GM19025 (cell line): ENCODE data around the gene TEX29.

Experiments used
- ATAC-seq: cut with Tn5 transposase; IDR thresholded peaks from one replicate; pipeline ENCODE4 v1.9.1; 2021; ENCODE audit warnings: mild to moderate bottlenecking, low read depth, moderate library complexity; ENCODE audit not compliant: unreplicated experiment

TEX29 gene

DNA sequence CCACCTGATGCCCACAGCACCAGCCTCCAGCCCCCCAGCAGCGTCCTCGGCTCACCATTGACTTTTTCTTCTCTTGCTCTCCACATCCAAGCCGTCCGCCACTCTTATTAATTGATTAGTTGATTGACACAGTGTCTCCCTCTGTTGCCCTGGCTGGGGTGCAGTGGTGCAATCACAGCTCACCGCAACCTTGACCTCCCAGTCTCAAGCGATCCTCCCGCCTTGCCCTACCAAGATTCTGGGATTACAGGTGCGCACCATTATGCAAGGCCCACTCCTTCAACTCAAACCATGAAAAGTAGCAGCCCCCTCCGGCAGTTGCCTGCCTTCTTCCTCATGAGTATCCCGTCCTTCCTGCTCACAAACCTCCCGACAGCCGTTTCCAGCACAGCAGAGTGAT is 921 bp upstream of the TEX29 start:
- no peak for ATAC-seq

DNA sequence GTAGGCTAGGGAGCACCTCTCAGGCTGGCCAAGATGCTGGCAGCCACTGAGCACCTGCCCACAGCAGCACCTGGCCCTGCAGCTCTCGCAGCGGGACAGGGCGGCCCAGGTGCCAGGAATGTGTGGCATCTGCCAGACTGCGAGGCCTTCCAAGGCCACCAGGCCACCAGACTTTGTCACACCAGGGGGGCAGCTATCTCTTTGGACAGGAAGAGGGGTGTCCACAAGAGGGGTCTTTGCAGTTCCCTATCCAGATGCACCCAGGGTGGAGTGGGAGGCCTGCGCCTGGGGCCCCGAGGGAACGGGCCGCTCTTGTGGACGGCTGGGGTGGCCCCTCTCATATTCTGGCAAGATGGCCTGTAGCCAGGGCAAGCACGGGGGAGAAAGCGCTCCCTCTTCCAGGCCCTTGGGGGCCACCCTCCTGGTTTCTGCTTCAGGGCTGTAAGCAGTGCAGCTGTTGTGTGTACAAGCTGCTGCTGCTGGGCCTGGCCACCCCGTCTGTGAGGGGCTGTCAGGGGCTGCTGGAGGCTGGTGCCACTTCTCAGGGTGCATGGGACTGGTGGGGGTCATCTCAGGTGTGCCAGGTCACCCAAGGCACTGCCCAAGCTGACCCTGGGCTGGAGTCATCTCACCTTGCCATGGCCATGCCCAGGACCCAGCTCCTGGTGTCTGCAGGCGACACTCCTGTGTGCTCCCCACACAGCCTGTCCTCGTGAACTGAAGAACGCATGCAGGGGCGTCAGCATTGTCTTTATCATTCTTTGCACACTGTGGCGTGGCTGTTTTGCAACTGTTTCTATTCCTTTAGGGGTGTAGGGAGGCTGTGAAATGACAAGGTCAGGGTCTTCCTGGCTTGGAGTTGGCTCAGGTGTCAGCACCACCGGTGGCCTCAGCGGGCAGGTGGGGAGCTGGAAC is 1.8 kb downstream of the TEX29 start:
- ATAC-seq = no peak

DNA sequence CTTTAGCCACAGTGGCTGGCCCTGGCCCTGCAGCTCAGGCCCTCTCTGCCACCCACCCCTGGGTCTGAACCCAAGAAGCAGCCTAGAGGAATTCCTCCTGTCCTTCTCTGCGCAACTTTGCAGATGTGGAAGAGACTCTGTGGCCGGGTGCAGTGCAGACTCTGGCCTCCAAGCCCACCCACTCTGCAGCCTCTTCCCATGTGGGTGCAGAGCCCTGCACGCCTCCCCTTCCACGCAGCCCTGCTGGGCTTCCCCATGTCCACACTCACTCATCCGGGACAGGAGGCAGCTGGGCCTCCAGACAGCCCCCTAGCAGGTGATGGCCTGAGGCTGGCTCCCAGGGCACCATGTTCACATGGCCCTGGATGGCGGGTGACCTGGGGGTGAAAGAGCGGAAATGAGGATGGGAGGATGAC is 2.5 kb downstream of the TEX29 start:
- ATAC-seq = no peak

DNA sequence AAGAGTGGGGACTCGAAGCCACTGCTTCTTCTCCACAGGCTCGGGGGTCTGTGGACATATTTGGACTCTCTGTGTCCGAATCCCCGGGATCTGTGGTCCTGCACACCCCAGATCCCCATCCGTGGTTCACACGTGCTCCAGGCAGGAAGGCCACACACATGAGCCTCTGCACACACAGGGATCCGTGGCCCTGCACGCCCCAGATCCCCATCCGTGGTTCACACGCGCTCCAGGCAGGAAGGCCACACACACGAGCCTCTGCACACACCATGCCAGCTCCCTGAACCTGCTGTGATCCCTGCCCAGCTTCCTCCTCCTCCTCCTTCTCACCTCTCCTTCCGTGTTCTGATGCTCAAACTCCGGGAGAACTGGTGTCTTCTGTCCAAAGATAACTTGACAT is 3.1 kb downstream of the TEX29 start:
- ATAC-seq = no peak

DNA sequence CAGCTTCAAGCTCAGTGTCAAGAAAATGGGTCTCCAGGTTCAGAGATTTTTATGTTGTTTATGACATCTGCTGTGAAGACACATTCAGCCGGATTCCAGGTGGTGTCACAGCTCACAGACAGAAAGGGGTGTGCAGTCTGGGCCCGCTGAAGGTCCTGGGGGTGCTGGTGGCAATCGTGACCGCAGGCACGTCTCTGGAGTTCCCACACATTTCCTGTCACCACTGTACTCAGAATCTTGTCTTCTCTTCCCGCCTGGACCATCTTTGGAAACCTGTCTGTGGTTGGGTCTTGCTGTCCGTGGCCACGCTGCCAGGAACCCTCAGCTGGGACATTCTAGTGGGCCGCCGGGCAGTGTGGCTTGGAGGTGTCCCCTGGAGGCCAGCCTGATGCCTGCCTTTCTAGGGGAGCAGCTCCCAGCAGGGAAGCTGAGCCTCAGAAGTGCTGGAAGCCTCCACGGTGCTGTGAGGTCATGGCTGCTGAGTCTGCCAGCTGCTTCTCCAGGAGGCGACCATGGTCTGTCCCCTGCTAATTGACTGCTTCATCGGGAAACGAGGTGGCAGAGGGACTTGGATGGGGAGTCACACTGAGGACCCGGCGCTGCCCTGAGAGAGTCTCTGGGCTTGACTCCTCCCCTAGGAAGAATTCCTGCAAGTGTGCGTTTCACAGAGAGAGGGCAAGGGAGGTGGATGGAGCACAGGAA is 3.7 kb downstream of the TEX29 start:
- no peak for ATAC-seq

DNA sequence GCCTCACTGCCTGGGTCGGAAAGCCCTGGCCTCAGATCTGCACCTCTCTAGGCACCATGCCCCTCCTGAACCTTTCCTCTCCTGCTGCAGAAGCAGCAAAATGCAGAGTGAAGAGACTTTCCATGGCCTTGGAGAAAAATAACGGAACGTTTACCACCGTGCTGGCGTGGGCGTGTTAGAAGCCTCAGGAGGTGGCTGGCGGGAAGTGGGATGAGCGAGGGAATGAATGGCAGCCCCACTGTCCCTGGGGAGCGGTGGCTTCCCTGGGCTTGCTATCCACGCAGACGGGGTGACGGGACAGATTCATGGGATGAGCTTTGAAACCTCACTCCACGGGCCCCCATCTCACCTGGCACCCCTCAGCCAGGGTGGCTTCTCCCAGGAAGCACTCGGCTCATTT is 4.3 kb downstream of the TEX29 start:
- no peak for ATAC-seq

DNA sequence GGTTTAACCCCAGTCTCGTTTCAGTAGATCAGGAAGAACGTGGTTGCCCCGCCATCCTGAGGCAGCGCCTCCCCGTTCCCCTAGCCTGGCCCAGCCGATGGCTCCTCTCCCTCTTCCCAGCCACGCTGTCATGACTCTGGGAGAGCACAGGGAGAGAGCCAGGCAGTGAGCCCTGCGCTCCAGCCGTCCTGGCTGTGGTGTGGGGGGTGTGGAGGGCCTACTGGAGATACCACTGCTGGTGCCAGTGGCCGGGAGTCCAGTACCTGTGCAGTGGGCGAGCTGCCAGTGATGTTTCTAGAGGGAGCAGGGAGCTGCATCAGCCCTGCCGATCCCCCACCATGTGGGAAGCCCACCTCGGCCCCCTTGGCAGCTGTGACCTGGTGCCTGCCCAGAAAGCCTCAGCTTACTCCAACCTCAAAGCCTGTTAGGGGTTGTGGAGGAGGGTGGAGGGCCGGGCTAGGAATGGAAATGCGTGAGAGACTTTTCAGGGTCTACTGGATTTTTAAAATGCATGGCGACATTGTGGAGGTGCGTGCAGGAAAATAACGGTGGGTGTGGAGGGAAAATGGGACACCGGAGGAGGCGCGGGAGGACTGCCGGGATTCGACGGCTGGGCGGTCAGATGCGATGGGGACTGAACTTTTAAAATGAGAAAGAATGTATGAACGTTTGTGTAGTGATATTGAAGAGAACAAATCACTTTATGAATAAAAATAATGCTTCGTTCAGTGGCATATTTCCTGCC is 4.9 kb downstream of the TEX29 start:
- no peak for ATAC-seq

DNA sequence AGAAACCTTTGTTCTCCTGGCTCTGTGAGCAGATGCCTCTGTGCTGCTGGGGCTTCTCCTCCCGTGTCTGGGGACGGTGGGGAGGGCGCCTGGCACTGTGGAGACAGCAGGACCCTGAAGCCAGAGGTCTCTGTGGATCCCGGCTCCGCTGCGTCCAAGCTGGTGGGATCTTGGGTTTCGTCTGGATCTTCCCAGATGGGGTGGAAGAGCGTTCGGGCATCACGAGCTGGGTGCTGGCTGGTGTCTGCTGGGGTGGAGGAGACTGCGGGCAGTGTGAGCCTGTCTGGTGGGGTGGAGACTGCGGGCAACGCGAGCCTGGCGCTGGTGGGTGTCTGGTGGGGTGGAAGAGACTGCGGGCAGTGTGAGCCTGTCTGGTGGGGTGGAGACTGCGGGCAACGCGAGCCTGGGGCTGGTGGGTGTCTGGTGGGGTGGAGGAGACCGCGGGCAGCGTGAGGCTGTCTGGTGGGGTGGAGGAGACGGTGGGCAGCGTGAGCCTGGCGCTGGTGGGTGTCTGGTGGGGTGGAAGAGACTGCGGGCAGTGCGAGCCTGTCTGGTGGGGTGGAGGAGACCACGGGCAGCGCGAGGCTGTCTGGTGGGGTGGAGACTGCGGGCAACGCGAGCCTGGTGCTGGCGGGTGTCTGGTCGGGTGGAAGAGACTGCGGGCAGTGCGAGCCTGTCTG is 5.6 kb downstream of the TEX29 start:
- no peak for ATAC-seq

DNA sequence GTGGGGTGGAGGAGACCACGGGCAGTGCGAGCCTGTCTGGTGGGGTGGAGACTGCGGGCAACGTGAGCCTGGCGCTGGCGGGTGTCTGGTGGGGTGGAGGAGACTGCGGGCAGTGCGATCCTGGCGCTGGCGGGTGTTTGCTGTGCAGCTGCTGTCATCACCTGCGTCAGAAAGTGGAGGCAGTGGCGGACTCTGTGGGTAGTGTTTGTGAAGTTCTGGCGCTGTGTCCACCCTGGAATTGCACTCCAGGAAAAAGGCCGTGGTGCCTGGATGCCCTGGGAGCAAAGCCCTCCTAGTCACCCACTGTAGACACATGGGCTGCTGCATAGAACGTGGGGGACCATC is 6.2 kb downstream of the TEX29 start:
- ATAC-seq = no peak

DNA sequence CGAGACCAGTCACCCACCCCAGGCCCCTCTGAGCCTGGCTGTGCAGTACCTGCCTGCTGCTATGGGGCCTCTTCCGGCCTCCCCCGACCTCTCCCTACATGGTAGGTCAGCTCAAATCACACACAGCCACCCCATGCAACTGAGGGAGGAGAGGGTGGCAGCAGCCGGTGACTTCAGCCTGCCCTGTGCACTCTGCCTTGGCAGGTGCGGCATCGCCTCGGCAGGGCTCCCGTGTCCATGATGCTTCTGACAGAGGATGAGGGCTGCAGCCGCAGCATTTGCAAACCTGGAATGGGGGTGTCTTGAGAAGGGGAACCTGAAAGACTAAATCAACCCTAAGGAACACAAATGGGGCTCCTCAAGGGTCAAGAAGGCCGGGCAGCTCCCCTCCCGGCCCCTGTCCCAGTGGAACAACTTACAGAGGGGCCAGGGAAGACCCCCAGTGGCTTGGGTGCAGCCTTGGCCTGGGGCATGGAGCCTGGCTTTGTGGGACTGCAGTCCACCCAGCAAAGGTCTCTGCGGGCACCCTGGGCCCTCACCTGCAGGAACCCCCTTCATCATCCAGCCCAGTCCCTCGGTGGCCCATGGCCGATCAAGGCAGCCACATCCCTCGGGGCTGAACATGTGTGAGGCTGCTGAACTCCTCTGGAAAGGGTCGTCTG is 6.7 kb downstream of the TEX29 start:
- ATAC-seq = no peak

DNA sequence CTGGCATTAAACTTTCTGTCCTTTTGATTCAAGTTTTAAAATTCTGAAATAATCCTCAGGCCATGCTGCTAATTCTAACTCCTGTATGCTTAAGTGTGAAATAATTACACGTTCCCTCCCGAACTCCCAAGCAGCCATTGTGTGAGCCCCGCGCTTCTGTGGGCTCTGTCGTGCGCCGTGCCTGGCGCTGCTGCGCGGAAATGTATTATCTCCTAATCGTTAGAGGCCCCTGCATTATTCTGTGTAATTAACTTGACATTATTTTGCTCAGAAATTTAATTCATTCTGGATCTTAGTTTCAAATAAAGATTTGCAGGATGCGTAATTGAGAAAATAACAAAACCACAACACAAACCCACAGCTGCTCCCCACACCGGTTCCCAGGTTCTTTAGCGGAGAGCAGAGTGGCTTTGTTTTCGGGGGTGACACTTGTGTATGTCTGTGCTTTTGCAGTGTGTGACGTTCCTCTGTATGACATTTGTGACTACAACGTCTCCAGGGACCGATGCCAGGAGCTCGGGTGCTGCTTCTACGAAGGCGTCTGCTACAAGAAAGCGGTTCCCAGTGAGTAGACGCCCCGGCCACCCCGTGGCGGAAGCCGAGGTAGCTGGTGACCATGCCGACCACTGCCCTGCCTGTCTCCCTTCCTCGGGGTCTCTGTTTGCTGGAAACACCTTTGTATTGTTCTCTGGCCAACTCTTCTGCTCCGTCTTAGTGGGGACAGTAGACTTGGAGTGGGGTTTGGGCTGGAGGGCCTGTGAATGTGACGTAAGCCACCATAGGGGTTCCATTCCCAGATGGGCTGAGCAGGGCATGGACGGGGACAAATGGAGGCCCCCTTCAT is 7.5 kb downstream of the TEX29 start:
- no peak for ATAC-seq

DNA sequence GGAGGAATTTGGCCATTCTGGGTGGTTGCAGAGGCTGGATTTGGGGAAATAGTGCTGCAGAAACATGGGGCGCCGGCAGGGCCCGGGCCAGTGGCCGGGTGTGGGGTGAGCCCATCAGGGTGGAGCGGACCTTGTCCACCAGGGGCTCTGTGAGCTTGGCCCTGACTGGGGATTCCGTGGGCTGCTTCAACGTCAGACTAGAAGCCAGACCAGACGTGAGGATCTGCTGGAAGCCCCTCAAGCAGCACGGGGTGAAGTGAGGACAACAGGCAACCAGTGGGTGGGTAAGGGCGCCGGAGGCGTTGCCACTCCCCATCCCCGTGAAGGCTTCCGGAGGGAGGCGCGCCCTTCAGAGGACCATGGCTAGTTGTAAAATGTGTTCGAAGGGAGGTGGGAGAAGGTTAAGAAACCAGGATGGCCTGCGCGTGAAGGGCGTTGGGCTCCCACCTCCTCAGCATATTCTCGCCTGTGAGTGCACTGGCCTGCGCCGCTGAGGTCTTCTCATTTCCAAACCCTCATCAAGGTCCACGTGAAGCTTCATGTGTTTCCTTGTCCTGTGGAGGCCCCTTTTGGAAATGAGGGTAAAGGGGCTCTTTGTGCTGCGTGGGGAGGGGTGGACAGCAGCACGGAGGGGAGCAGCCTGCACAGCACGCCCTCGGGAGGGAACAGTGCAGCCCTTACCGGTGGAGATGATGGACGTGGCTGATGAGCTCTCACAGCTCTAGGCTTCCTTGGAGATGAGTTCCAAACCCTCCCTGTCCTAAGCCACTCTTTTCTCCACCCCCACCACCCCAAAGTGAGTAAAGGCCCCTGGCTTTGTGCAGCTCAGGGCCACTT is 8.3 kb downstream of the TEX29 start:
- ATAC-seq = no peak

DNA sequence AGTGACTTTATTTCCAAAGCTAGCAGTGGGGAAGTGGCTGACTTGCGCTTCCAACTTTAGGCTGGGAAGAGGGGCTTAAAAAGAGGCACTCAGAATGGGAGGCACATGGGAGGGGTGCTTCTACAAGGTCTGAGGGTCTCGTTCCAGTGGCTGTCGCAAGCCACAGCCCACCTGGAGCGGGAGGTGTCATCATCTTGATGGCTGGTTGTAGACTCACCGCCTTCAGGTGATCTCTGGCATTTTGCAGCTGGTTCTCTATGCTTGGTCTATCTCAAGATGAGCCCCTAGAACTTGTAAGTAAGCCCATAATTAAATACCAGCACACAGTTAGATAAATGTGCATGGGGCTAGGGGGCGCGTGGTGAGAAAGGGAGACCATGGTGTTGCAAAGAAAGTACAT is 9.2 kb downstream of the TEX29 start:
- no peak for ATAC-seq

DNA sequence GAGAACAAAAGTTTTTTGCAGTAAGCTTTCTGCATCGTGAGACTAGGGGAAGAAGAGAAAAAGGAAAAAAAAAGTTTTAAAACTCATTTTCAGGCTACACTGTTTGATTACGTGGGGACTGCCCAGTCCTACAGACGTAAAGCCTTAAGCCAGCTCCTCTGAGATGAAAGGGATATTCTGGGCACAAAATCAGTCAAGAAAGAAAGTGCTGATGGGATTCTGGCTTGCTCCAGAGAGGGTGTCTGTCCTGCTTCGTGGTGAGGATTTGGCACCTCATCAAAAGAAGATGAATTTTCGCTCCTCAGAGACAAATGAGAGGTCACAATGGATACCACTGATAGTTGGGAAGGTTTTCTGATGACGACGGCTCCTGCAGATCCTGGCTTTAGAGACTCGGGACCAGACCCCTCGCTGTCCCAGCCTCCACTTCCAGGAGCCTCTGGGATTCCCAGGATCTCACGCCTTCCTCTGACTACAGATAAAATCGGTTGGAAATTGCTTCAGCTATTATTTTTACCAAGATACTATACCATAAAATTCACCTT is 9.7 kb downstream of the TEX29 start:
- ATAC-seq = no peak

DNA sequence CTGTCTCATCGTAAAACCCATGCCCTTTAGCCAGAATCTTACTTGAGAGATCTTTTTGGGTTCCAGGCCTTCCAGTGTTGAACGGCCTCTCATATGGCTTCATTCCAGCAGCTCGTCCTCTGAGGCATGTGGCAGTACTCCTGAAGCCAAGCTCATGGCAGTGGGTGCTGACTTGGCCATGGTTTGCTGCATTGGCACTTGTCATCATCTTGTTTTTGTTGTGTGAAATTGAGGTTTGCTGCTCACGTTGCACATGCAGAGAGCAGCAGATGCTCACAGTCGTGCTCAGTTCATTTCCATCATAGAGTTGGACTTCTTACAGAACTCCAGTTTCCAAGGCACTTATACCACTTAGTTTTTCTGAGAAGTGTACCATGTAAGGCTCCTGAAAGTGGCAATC is 14.9 kb downstream of the TEX29 start:
- no peak for ATAC-seq

DNA sequence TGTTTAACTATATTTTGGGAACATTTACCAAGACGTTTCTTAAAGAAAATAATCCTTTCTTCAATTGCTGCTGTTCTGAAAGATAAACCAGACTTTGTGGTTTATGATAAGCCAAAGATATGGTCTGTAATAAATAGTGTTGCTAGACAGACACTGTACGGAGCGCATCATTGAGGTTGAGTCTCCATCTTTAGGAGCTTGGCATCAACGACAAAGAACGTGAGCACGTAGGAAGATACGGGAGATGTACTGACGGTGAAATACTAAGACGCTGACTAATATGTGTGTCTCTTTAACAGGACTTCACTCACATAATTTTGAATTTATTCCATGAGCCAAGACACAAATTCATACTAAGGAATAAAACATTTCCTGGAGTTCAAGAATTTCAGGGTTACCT is 16.2 kb downstream of the TEX29 start:
- ATAC-seq = no peak

DNA sequence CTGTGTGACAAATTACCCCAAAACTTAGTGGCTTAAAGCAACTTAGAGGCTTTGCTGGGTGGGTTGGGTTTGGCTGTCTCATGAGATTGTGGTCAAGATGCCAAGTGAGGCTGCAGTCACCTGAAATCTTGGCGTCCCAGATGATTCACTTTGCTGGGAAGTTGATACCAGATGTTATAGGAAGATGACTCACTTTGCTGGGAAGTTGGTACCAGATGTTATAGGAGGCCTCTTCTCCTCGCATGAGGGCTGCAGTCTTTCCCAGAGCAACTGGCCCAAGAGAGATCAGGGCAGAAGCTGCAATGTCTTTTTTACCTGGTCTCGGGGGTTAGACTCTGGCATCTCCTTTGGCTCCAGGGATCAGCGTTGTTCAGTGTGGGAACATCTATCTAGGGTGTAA is 16.8 kb downstream of the TEX29 start:
- no peak for ATAC-seq

DNA sequence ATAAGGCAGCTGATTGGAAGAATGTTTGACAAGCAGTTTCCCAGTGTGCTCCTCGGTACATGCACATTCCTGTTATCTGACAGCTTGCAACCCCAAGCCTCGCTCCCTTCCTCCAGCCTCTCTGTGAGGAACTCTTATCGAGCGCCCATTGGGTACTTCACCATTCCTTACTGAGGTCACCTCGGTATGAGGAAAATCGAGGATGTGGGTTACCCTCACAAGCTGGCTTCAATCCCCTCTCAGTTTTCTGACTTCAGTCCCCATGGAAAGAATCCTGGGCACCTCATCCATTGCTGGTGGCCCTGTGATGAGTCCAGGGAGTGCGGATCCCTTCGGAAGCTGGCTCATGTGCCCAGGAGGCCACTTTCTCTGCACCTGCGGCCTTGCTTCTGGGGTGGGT is 17.3 kb downstream of the TEX29 start:
- no peak for ATAC-seq
